Astrocyte (in vitro differentiated cells and primary cell): Measurements from ENCODE around the gene JAGN1. TPM values are rescaled to one million over a fixed set of nuclear protein-coding genes. Genes with fewer than 3 reads are reported as not detected.
"Not testable (repeated sequence)": the region's sequence is repeated elsewhere in the genome, so short reads cannot be mapped to it uniquely, and the experiment has no call there.

Experiments used
- DNase-seq: peaks from one replicate; pipeline ENCODE4 v3.0.0-alpha.2; 2010; ENCODE audit warnings: low read depth
- FAIRE-seq: peaks from 2 replicates; lab custom pipeline; 2011; peaks lifted over from hg19 to GRCh38; lab: Jason Lieb, UNC
- H2AFZ ChIP-seq: 2 replicates; pipeline ENCODE4 v1.6.0; 2012; ENCODE audit warnings: low read depth, low read length, inconsistent platforms
- H3K27ac ChIP-seq: 2 replicates; pipeline ENCODE4 v1.5.1; 2011; ENCODE audit warnings: low read depth, low read length, inconsistent platforms
- H3K27me3 ChIP-seq: 2 replicates; pipeline ENCODE4 v1.6.0; 2011; ENCODE audit warnings: low read length, inconsistent platforms; ENCODE audit not compliant: insufficient read depth
- H3K36me3 ChIP-seq: 2 replicates; pipeline ENCODE4 v1.5.1; 2011; ENCODE audit warnings: low read length, inconsistent platforms; ENCODE audit not compliant: insufficient read depth
- H3K4me1 ChIP-seq: 2 replicates; pipeline ENCODE4 v1.5.1; 2011; ENCODE audit warnings: low read length, inconsistent platforms; ENCODE audit not compliant: insufficient read depth
- H3K4me2 ChIP-seq: 2 replicates; pipeline ENCODE4 v1.6.0; 2012; ENCODE audit warnings: low read length, inconsistent platforms
- H3K4me3 ChIP-seq: 2 replicates; pipeline ENCODE4 v1.5.1; 2011; ENCODE audit warnings: low read depth, mild to moderate bottlenecking, low read length, inconsistent platforms; ENCODE audit not compliant: insufficient read depth
- H3K79me2 ChIP-seq: 2 replicates; pipeline ENCODE4 v1.6.0; 2012; ENCODE audit warnings: mild to moderate bottlenecking, low read length, inconsistent platforms; ENCODE audit not compliant: insufficient read depth
- H3K9ac ChIP-seq: 2 replicates; pipeline ENCODE4 v1.6.0; 2012; ENCODE audit warnings: mild to moderate bottlenecking, low read length, inconsistent platforms
- H3K9me3 ChIP-seq: 2 replicates; pipeline ENCODE4 v1.5.1; 2012; ENCODE audit warnings: low read depth, mild to moderate bottlenecking, low read length, inconsistent platforms; ENCODE audit not compliant: insufficient read depth
- H4K20me1 ChIP-seq: 2 replicates; pipeline ENCODE4 v1.6.0; 2012; ENCODE audit warnings: low read length, inconsistent platforms; ENCODE audit not compliant: insufficient read depth
- H3K27ac Mint-ChIP-seq: one replicate; pipeline ENCODE4 v1.8.0; 2021; ENCODE audit warnings: mild to moderate bottlenecking, mixed read lengths; ENCODE audit not compliant: unreplicated experiment
- H3K27me3 Mint-ChIP-seq: one replicate; pipeline ENCODE4 v1.8.0; 2021; ENCODE audit warnings: low read depth, mixed read lengths; ENCODE audit not compliant: unreplicated experiment
- H3K36me3 Mint-ChIP-seq: one replicate; pipeline ENCODE4 v1.8.0; 2021; ENCODE audit warnings: low read depth, mixed read lengths; ENCODE audit not compliant: unreplicated experiment
- H3K4me1 Mint-ChIP-seq: one replicate; pipeline ENCODE4 v1.8.0; 2021; ENCODE audit warnings: low read depth, mixed read lengths; ENCODE audit not compliant: unreplicated experiment
- H3K4me3 Mint-ChIP-seq: one replicate; pipeline ENCODE4 v1.8.0; 2021; ENCODE audit warnings: mild to moderate bottlenecking, moderate library complexity, mixed read lengths; ENCODE audit not compliant: unreplicated experiment
- H3K9me3 Mint-ChIP-seq: one replicate; pipeline ENCODE4 v1.8.0; 2021; ENCODE audit warnings: mild to moderate bottlenecking, mixed read lengths; ENCODE audit not compliant: unreplicated experiment
- CTCF ChIP-seq: IDR thresholded peaks from 2 replicates; pipeline ENCODE4 v1.5.1; 2011; ENCODE audit warnings: low read depth, mild to moderate bottlenecking, inconsistent platforms, low read length, moderate library complexity; ENCODE audit not compliant: insufficient read depth
- EZH2 ChIP-seq: IDR thresholded peaks from 2 replicates; pipeline ENCODE4 v1.6.1; 2012; ENCODE audit warnings: mild to moderate bottlenecking, low read length, inconsistent platforms; ENCODE audit not compliant: insufficient read depth
- total RNA-seq: library from RNA; stranded (reverse); gene quantifications from 2 replicates; pipeline ENCODE4 v1.2.1, GENCODE V29; 2021

Gene JAGN1
- total RNA-seq, 1 donor from 2014 or later = 31.7 TPM

- Mint-ChIP-seq H3K27me3 (no peaks in the 10 kb centered on the region), H3K36me3 (peaks cover 4% of the 10 kb centered on the region), H3K9me3 (no peaks in the 10 kb centered on the region), H3K27ac (no peak overlapping the region), H3K4me3 (no peak overlapping the region), H3K4me1 (peaks cover 45% of the 10 kb centered on the region)
- Histone ChIP-seq H3K79me2 (peaks cover 5% of the 10 kb centered on the region), H3K9ac (no peak overlapping the region), H2AFZ (no peak overlapping the region), H3K27me3 (no peaks in the 10 kb centered on the region), H3K4me2 (no peak overlapping the region), H3K36me3 (peaks cover 3% of the 10 kb centered on the region), H4K20me1 (peaks cover 15% of the 10 kb centered on the region), H3K4me3 (no peak overlapping the region), H3K27ac (no peak overlapping the region), H3K9me3 (no peaks in the 10 kb centered on the region), H3K4me1 (peaks cover 19% of the 10 kb centered on the region)
- no peak for DNase-seq
- FAIRE-seq = no peak
- no peak for TF ChIP-seq CTCF
- TF ChIP-seq EZH2 = no peak
Measured at GRCh38 chr3:9899289-9899791, 8.9 kb downstream of the JAGN1 start.

- peaks cover 38% of the 10 kb centered on the region for H3K4me1 Mint-ChIP-seq
Measured at GRCh38 chr3:9900965-9901415, 10.6 kb downstream of the JAGN1 start.

GRCh38 chr3:9901967-9902366 is 11.6 kb downstream of the JAGN1 start:
- Histone ChIP-seq H3K9ac (no peak overlapping the region), H2AFZ (no peak overlapping the region), H3K79me2 (no peaks in the 10 kb centered on the region), H4K20me1 (peaks cover 11% of the 10 kb centered on the region), H3K27ac (no peak overlapping the region), H3K4me1 (peaks cover 19% of the 10 kb centered on the region), H3K36me3 (no peaks in the 10 kb centered on the region), H3K27me3 (no peaks in the 10 kb centered on the region), H3K4me2 (peak overlapping the region; percentile 83), H3K9me3 (no peaks in the 10 kb centered on the region), H3K4me3 (no peak overlapping the region)
- no peak overlapping the region for H3K4me3 Mint-ChIP-seq
- peaks cover 38% of the 10 kb centered on the region for H3K4me1 Mint-ChIP-seq
- DNase-seq = no peak
- no peak overlapping the region for H3K27ac Mint-ChIP-seq
- H3K9me3 Mint-ChIP-seq = no peaks in the 10 kb centered on the region
- H3K27me3 Mint-ChIP-seq = no peaks in the 10 kb centered on the region
- FAIRE-seq = no peak
- no peaks in the 10 kb centered on the region for H3K36me3 Mint-ChIP-seq
- TF ChIP-seq CTCF = no peak
- no peak for TF ChIP-seq EZH2

More at GRCh38 chr3:9900965-9901415, 10.6 kb downstream of the JAGN1 start:
- H3K27me3 ChIP-seq, H3K9me3 Mint-ChIP-seq, H3K27ac ChIP-seq, H2AFZ ChIP-seq, FAIRE-seq, H3K9me3 ChIP-seq, H3K36me3 ChIP-seq, H3K4me2 ChIP-seq, H3K27me3 Mint-ChIP-seq, H3K27ac Mint-ChIP-seq, DNase-seq, H3K9ac ChIP-seq, H3K4me3 ChIP-seq, H3K4me3 Mint-ChIP-seq, H3K36me3 Mint-ChIP-seq, H3K79me2 ChIP-seq: not testable (repeated sequence)
- Histone ChIP-seq H4K20me1 (peaks cover 11% of the 10 kb centered on the region), H3K4me1 (peaks cover 19% of the 10 kb centered on the region)
